Bone marrow (tissue), 2 donors: Measurements from ENCODE around the gene PNN.
"Not testable (repeated sequence)": the region's sequence is repeated elsewhere in the genome, so short reads cannot be mapped to it uniquely, and the experiment has no call there.

ENCODE experiments used
- DNase-seq, 2 donors: peaks; one replicate each; lab custom pipeline; 2025; lab: John Stamatoyannopoulos, UW

The PNN gene

DNA sequence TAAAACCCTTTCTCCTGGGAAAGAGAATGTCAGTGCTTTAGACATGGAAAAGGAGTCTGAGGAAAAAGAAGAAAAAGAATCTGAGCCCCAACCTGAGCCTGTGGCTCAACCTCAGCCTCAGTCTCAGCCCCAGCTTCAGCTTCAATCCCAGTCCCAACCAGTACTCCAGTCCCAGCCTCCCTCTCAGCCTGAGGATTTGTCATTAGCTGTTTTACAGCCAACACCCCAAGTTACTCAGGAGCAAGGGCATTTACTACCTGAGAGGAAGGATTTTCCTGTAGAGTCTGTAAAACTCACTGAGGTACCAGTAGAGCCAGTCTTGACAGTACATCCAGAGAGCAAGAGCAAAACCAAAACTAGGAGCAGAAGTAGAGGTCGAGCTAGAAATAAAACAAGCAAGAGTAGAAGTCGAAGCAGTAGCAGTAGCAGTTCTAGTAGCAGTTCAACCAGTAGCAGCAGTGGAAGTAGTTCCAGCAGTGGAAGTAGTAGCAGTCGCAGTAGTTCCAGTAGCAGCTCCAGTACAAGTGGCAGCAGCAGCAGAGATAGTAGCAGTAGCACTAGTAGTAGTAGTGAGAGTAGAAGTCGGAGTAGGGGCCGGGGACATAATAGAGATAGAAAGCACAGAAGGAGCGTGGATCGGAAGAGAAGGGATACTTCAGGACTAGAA is 6.1 kb downstream of the PNN start:
- no peak for DNase-seq

DNA sequence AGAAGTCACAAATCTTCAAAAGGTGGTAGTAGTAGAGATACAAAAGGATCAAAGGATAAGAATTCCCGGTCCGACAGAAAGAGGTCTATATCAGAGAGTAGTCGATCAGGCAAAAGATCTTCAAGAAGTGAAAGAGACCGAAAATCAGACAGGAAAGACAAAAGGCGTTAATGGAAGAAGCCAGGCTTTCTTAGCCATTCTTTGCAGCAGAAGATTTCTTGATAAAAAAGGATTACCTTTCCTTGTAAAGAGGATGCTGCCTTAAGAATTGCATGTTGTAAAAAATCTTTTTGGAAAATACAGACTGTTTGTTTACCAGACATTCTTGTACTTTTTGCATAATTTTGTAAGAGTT is 6.6 kb downstream of the PNN start:
- no peak for DNase-seq

DNA sequence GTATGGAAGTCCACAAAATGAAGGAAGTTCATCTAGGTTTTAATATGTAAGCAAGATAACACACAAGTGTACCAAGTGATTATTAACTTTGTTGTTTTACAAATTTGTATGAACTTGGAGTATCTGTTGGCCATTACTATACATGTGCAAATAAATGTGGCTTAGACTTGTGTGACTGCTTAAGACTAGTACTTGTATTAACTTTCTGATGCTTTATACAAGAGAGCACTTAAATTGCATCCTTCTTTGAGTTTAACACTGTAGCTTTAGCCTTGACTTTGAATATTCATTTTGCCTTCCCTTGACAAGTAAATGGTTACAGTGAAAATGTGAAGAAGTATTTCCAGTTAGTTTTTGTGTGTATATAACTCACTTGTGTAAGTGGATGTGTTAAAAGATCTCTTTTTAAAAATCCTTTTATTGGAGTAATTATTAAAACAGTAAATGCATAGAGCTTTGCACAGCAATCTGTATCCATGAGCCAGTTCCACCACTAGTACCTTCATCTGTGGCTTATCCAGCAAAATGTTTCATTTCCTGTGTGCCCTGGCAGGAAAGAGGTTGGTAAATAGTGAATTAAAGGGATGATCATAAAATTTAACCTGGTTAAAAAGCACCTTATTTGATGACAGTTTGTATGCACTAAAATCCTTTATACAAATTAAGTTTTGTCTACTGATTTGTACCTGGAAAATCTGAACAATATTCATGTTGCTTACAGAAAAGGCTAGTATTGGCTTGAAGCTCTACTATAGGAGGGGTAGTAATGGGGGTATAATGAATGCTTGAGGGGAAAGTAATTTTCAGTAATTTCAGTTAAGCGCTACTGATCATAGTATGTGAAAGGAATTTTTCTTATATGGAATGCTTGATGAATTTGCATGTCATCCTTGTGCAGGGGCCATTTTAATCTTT is 8.0 kb downstream of the PNN start:
- DNase-seq = no peak

DNA sequence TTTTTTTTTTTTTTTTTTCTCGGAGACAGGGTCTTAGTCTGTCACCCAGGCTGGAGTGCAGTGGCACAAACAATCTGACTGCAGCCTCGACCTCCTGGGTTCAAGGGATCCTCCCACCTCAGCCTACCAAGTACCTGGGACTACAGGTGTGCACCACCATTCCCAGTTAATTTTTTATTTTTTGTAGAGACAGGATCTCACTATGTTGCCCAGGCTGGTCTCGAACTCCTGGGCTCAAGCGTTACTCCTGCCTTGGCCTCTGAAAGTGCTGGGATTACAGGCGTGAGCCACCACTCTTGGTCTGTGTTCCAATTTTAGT is 8.6 kb downstream of the PNN start:
- DNase-seq = not testable (repeated sequence)

DNA sequence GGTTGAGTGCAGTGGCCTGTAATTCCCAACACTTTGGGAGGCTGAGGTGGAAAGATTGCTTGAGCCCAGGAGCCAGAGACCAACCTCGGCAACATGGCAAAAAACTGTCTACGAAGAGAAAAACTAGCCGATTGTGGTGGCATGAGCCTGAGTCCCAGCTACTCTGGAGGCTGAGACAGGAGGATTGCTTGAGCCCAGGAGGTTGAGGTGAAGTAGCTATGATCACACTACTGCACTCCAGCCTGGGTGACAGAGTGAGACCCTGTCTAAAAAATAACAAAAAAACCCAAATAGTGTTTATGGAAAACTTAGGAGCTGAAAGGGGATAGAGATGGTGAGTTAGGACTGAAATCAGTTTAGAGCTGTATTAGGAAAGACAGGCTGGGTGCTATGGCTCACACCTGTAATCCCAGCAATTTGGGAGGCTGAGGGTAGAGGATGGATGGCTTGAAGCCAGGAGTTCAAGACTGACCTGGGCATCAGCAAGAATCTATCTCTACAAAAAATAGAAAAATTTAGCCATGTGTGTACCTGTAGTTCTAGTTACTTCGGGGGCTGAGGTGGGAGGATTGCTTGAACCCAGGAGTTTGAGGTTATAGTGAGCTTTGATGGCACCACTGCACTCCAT is 9.7 kb downstream of the PNN start:
- no peak for DNase-seq

DNA sequence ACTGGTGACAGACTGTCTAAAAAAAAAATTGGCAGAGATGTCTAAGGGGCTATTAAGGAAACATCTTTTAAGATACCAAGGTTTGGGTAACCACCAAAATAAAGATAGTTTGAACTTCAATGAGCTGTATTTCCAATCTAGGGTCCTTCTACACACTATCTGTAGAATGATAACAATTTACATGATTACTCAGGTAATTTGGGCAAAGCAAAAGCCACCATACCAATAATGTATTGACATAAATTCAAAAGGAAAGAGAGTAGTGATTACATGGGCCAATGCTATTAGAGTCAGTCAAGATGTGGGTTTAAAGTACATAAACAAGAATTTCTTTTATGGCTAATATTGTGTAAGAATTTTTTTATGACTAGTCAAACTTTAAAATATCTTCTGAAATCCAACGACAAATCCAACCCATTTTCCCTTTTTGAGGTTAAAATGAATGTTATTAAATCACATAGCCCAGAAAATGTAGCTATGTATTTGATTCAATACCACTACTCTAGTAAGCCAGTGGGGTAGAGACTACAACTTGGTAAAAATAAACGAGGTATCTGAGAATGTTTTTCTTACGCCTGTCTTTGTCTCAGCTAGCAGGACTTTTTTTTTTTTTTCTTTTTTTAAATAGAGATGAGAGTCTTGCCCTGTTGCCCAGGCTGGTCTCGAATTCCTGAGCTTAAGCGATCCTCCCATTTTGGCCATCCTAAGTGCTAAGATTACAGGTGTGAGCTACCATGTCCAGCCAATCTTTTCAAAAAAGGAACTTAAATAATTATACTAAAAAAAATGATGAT is 10.4 kb downstream of the PNN start:
- DNase-seq = no peak

DNA sequence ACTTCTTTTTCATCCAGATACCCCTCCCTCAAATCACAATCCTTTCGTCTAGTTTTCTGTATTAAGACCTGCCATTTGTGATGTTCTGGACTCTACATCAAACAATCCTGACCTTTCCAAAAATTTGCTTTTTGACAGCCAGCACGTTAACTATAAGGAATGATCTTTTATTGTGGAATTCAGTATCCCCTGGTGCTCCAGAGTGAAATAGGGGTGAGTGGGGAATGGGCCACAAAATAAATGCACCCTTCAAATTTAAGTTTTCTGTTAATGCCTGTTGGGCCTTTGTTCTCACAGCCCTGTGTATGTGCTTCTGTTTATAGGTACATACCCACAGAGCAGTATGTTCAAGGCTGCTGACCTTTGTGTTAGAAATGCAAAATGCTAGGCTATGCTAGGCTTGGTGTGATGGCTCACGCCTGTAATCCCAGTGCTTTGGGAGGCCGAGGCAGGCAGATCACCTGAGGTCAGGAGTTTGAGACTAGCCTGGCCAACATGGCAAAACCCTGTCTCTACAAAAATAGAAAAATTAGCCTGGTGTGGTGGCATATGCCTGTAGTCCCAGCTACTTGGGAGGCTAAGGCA is 12.0 kb downstream of the PNN start:
- no peak for DNase-seq

DNA sequence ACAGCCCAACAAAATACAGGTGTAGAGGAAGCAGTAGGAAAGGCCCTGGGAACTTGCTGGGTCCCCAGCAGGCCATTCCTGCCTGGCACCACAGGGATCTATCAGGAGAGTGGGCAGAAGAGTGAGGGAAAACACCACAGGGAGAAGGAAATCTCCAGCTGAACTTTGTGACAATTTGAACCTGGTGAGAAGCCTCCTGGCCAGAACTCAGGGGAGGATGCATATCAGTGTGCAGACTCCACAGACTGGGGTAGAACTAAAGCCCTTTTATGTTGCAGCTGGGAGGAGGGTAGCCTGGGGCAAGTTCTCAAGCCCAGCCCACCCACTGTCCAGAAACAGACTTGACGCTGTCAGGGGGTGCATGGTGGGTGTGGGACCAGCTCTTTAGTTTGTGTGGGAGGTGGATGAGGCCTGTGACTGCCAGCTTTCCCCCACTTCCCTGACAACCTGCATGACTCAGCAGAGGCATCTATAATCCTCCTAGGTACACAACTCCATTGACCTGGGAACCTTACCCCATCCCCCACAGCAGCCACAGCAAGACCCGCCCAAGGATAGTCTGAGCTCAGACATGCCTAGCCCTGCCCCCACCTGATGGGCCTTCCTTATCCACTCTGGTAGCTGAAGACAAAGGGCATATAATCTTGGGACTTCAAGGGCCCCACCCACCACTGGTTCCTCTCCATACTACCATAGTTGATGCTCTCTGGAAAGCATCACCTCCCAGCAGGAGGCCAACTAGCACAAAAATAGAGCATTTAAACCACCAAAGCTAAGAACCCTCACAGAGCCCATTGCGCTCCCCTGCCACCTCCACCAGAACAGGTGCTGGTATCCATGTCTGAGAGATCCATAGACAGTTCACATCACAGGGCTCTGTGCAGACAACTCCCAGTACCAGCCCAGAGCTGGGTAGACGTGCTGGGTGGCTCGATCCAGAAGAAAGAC is 28.9 kb downstream of the PNN start:
- no peak for DNase-seq

DNA sequence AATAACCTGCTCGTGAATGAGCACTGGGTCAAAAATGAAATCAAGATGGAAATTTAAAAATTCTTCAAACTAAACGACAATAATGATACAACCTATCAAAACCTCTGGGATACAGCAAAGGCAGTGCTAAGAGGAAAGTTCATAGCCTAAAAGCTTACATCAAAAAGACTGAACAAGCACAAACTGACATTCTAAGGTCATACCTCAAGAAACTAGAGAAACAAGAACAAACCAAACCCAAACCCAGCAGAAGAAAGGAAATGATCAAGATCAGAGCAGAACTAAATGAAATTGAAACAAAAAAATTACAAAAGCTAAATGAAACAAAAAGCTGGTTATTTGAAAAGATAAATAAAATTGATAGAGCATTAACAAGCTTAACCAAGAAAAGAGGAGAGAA is 32.4 kb downstream of the PNN start:
- not testable (repeated sequence) for DNase-seq

DNA sequence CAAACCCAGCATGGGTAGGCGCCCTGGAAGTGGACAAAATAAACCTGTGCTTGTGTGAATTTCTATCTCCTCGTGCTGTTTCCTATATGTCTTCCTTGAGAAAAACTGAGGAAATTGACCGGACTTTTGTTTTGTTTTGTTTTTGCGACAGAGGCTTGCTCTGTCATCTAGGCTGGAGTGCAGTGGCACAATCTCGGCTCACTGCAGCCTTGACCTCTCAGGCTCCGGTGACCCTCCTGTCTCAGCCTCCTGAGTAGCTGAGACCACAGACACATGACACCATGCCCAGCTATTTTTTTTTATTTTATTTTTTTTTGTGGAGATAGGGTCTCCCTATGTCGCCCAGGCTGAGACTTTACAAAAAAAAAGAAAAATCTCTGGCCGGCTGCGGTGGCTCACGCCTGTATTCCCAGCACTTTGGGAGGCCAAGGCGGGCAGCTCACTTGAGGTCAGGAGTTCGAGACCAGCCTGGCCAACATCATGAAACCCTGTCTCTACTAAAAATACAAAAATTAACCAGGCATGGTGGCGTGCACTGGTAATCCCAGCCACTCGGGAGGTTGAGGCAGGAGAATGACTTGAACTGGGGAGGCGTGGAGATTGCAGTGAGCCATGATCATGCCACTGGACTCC is 36.2 kb downstream of the PNN start:
- DNase-seq = no peak

DNA sequence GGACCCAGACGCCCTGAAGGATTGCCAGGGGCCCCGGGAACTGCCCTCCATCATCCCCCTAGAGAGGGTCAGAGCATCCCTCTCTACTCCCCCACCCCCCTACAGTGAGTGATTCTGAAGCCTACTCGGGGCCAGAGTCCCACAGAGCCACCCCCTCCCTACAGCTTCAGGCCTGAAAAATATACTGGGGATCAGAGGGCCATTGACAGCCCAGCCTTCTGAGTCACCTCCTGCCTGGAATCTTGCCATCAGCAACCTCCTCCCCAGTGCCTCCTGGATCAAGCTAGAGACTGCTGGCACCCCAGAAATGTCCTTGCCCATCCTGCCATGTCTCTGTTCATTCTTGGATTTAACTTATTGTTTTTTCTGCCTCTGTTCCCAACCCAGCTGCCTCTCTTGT is 37.0 kb downstream of the PNN start:
- DNase-seq = no peak

DNA sequence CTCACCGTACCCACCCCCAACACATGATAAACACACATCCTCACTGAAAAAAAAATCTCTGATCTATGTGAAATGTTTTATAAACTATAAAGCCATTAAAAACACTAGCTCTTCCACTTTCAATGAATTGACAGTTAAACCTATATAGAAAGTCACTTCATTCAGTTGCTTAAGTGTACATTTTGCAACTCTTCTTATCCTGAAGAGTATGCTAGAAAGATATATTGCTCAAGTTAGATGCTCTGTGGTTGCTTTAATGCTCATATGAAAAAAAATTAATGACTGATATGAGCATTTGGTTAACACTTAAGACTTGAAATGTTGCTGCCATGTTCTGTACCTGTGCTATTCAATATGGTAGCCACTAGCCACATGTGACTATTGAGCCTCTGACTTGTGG is 37.6 kb downstream of the PNN start:
- DNase-seq = no peak

DNA sequence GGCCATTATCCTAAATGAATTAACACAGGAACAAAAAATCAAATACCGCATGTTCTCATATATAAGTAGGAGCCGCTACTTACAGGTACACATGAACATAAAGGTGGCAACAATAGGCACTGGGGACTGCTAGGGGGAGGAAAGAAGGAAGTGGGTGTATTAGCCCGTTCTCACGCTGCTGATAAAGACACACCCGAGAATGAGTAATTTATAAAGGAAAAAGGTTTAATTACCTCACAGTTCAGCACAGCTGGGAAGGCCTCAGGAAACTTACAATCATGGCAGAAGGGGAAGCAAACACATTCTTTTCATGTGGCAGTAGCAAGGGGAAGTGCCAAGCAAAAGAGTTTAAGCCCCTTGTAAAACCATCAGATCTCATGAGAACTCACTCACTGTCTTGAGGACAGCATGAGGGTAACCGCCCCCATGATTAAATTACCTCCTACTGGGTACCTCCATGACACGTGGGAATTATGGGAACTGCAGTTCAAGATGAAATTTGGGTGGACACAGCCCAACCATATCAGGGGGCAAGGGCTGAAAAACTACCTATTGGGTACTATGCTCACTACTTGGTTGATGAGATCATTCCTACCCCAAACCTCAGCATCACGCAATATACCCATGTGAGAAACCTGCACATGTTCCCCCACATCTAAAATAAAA is 42.3 kb downstream of the PNN start:
- no peak for DNase-seq

DNA sequence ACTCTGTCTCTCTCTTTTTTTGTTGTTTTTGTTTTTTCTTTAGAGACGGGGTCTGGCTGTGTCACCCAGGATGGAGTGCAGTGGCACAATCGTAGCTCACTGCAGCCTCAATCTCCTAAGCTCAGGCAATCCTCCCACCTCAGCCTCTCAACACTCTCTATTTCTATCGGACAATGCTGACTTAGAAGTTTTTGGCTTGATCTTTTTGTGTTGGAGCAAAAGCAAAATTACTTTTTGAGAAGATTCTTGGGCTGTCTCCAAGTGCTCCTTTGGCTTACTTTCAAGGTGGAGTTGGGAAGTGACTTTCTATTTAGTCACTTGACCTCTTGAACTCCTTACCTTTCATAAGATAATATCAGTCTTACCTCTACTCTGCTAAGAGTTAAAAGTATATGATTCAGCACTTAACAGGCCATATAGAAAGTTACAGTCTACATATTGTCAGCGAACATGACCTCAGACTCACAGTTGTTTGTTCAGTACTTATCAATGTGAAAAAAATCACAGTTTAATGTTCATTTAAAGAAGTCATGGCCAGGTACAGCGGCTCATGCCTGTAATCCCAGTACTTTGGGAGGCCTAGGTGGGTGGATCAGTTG is 43.2 kb downstream of the PNN start:
- no peak for DNase-seq

DNA sequence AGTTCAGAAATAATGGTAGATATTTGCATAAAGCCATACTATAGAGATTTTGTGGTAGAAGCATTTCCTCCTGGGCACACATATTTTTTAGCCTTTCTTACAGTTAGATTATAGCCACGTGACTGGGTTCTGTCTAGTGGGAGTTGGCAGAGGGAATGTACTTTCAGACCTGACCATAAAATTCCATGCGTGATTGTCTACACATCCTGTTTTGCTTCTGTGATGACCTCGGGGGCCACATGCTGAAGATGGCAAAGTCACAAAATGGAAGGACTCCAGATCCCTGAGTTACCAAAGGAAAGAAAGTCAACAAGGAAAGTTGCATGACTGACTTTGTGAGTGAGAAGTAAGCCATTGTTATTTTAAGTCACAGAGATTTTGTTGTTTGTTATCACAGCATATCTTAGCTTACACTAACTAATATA is 44.0 kb downstream of the PNN start:
- no peak for DNase-seq

DNA sequence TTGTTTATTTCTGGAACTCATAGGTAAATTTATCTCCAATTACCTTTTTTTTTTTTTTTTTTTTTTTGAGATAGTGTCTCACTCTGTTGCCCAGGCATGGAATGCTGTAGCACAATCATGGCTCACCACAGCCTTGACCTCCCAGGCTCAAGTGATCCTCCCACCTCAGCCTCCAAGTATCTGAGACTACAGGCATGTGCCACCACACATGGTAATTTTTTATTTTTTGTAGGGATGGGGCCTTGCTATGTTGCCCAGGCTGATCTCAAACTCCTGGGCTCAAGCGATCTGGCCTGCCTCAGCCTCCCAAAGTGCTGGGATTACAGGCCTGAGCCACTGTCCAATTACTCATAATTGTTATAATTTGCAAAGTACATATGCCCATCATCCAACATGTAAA is 45.4 kb downstream of the PNN start:
- DNase-seq = not testable (repeated sequence)

DNA sequence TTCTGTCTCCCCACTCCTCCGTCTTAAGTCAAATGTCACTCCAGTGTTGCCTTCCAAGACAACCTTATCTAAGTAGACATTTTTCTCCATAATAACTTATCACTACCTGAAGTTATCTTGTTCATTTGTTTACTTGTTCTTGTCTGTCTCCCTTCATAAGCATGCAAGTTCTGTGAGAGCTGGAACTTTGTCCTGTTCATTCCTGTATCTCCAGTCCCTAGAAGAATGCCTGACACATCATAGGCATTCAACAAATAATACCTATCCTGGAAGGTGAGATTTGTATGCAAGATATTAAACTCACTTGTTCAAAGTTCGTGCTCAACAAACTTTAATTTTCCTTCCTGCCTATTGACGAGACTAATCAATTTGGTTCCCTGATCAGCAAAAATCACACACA is 53.0 kb downstream of the PNN start:
- DNase-seq = no peak

DNA sequence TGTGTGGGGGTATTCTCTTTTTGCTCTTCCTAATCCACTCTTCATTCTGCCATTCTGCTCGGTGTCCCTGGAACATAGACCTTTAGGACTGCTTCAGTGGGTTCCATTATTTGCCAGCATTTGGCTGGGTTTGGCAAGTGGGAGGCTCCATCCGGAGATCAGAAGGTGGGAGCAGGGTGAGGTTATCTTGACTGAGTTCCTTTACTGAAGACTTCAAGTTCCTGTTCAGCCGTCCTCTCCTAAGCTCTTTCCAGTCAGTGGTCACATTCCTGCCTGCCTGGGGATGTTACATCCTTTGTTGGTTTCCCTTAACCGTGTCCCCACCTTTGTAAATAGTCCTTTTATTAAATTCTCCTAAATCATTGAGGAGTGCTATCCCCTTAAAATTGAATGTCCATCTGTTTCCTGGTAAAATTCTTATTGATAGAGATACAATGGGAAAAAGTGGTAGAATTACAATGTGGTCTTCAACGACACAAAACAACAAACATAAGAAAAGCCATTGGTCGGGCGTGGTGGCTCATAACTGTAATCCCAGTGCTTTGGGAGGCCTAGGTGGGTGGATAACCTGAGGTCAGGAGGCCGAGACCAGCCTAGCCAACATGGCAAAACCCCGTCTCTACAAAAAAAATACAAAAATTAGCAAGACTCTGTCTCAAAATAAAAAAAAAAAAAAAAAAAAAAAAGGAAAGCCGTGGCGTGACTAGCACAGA is 53.6 kb downstream of the PNN start:
- DNase-seq = no peak

DNA sequence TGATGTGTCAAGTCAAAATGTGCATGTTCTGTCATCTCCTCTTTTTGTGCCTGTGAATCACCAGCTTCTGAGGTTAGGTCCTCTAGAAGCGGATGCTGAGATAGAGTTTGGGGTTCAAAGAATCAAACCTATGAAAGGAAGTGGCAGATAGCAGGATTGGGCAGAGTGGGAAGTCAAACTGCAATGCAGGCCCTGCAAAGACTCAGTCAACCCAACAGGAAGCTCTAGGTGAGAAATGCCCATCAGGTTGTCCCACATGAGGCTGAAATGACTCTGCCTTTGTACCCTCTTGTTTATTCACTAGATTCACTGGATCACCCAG is 54.1 kb downstream of the PNN start:
- no peak for DNase-seq
